Thyroid gland (tissue), 4 donors: ENCODE measurements around the gene TMEM221. TPM values are rescaled to one million over a fixed set of nuclear protein-coding genes. Genes with fewer than 3 reads are reported as not detected.

Experiments
- DNase-seq, 2 donors: peaks; one replicate each; pipeline ENCODE4 v3.0.0-alpha.2; 2019
- H3K27ac ChIP-seq, 3 donors: fragments of 200-600 bp; sonication (generic); 1 replicate in 2 of 3; 2 replicates in 1 of 3; pipeline ENCODE4 v1.5.1; 2016 to 2019; ENCODE audit warnings: mild to moderate bottlenecking in 1 of 3, moderate library complexity in 1 of 3
- H3K27me3 ChIP-seq: fragments of 200-600 bp; sonication (generic); one replicate; pipeline ENCODE4 v1.5.1; 2019
- H3K36me3 ChIP-seq, 2 donors: fragments of 200-600 bp; sonication (generic); one replicate each; pipeline ENCODE4 v1.5.1; 2016 to 2019
- H3K4me1 ChIP-seq, 2 donors: fragments of 200-600 bp; sonication (generic); one replicate each; pipeline ENCODE4 v1.5.1; 2017 to 2019
- H3K4me3 ChIP-seq, 3 donors: fragments of 200-600 bp; sonication (generic); replicated peaks in 1 of 3; 1 replicate in 2 of 3; 2 replicates in 1 of 3; pipeline ENCODE4 v1.5.1; 2016; ENCODE audit warnings: mild to moderate bottlenecking in 1 of 3
- H3K9me3 ChIP-seq: fragments of 200-600 bp; sonication (generic); one replicate; pipeline ENCODE4 v1.5.1; 2017
- CTCF ChIP-seq, 6 experiments: fragments of 200-600 bp in 3 of 6; fragments of 450-650 bp in 3 of 6; sonication (generic) in 3 of 6; IDR thresholded peaks; one replicate each; pipeline ENCODE4 v1.5.1; 2016 to 2019; ENCODE audit warnings: antibody characterized with exemption in 6 of 6, mild to moderate bottlenecking in 2 of 6, inconsistent platforms in 1 of 6, moderate library complexity in 1 of 6
- POLR2A ChIP-seq, 2 donors: fragments of 450-650 bp; IDR thresholded peaks; one replicate each; pipeline ENCODE4 v1.6.1; 2017; ENCODE audit warnings: antibody characterized with exemption in 2 of 2, mild to moderate bottlenecking in 2 of 2, moderate library complexity in 1 of 2
- WGBS, 2 donors: methylation state at CpG; one replicate each; pipeline ENCODE4 v1.1.5; 2017; 5-methylcytosine and 5-hydroxymethylcytosine counted together
- intact Hi-C: fragments of 100-400 bp; cut with DNase I; formaldehyde crosslinking; loops from one replicate; pipeline ENCODE4 v1.15.1; 2023
- total RNA-seq, 4 donors: library from RNA; depleted of rRNA; stranded (reverse); fragments of >200 nt; gene quantifications; one replicate each; pipeline ENCODE4 v1.2.3, GENCODE V29; 2016

The TMEM221 gene
- total RNA-seq, 4 donors from 2014 or later: 0.56 TPM; not detected in 3

- 36 to 42% methylated on average over 8 of the region's 8 CpGs for WGBS, 2 donors
- H3K4me1 ChIP-seq: peaks cover 2 to 4% of the 10 kb centered on the region in 2 donors
- intact Hi-C loops: no loop called here
- peak overlapping the region; percentile 19 to 74 (median 26) for H3K4me3 ChIP-seq
- peaks cover 0 to 8% of the 10 kb centered on the region in 2 donors for H3K36me3 ChIP-seq
- H3K9me3 ChIP-seq: no peaks in the 10 kb centered on the region
- DNase-seq: no peak
- no peak for TF ChIP-seq CTCF (IDR thresholded peaks at IDR 0.05)
- no peak for TF ChIP-seq POLR2A (IDR thresholded peaks at IDR 0.05)
- peak overlapping the region; percentile 66 to 86 (median 67) for H3K27ac ChIP-seq
- H3K27me3 ChIP-seq: no peaks in the 10 kb centered on the region
Observed at GRCh38 chr19:17419154-17419620, 29.3 kb downstream of the TMEM221 start.

GRCh38 chr19:17418710-17419109, 29.8 kb downstream of the TMEM221 start:
- no peak for TF ChIP-seq CTCF (IDR thresholded peaks at IDR 0.05)
- TF ChIP-seq POLR2A (IDR thresholded peaks at IDR 0.05): no peak
- H3K27me3 ChIP-seq: no peaks in the 10 kb centered on the region
- peak overlapping the region in 1 of 3 donors; percentile 86 for H3K27ac ChIP-seq
- intact Hi-C loops: no loop called here
- 54 to 66% methylated on average over 3 of the region's 3 CpGs for WGBS, 2 donors
- DNase-seq: no peak
- H3K9me3 ChIP-seq: no peaks in the 10 kb centered on the region
- peaks cover 0 to 4% of the 10 kb centered on the region in 2 donors for H3K4me1 ChIP-seq
- H3K4me3 ChIP-seq: no peak overlapping the region
- H3K36me3 ChIP-seq: peaks cover 0 to 8% of the 10 kb centered on the region in 2 donors

GRCh38 chr19:17415121-17415520, 33.3 kb downstream of the TMEM221 start:
- intact Hi-C loops: no loop called here
- 55 to 72% methylated on average over 6 of the region's 6 CpGs for WGBS, 2 donors
- no peaks in the 10 kb centered on the region for H3K27me3 ChIP-seq
- no peak overlapping the region for H3K27ac ChIP-seq
- no peaks in the 10 kb centered on the region for H3K36me3 ChIP-seq
- H3K4me1 ChIP-seq: peaks cover 0 to 4% of the 10 kb centered on the region in 2 donors
- no peak for DNase-seq
- TF ChIP-seq CTCF (IDR thresholded peaks at IDR 0.05): no peak
- TF ChIP-seq POLR2A (IDR thresholded peaks at IDR 0.05): no peak
- H3K4me3 ChIP-seq: no peak overlapping the region
- H3K9me3 ChIP-seq: no peaks in the 10 kb centered on the region

- no peak for DNase-seq
- no peak for TF ChIP-seq POLR2A (IDR thresholded peaks at IDR 0.05)
- no peak for TF ChIP-seq CTCF (IDR thresholded peaks at IDR 0.05)
- Histone ChIP-seq H3K27me3 (no peaks in the 10 kb centered on the region), H3K4me3 (no peak overlapping the region), H3K27ac (no peak overlapping the region), H3K9me3 (no peaks in the 10 kb centered on the region), H3K4me1 (peaks cover 0 to under 1% of the 10 kb centered on the region in 2 donors), H3K36me3 (no peaks in the 10 kb centered on the region)
- intact Hi-C loops: no loop called here
- 88 to 91% methylated on average over 8 of the region's 8 CpGs for WGBS, 2 donors
Observed at GRCh38 chr19:17414097-17414496, 34.4 kb downstream of the TMEM221 start.

GRCh38 chr19:17411801-17412200, 36.7 kb downstream of the TMEM221 start:
- H3K27me3 ChIP-seq: no peaks in the 10 kb centered on the region
- DNase-seq: no peak
- H3K4me3 ChIP-seq: no peak overlapping the region
- TF ChIP-seq CTCF (IDR thresholded peaks at IDR 0.05) (no peak), POLR2A (IDR thresholded peaks at IDR 0.05) (no peak)
- H3K9me3 ChIP-seq: no peaks in the 10 kb centered on the region
- intact Hi-C loops: no loop called here
- H3K27ac ChIP-seq: no peak overlapping the region
- H3K36me3 ChIP-seq: no peaks in the 10 kb centered on the region
- 81 to 89% methylated on average over 5 to 11 of the region's 11 CpGs for WGBS, 2 donors
- H3K4me1 ChIP-seq: peaks cover 0 to 2% of the 10 kb centered on the region in 2 donors
